Peyer's patch (tissue), 4 donors: ENCODE results near the gene TMSB15B. TPM values are rescaled to one million over a fixed set of nuclear protein-coding genes. Genes with fewer than 3 reads are reported as not detected.
"Not testable (repeated sequence)": the region's sequence is repeated elsewhere in the genome, so short reads cannot be mapped to it uniquely, and the experiment has no call there.

Experiments
- DNase-seq, 3 donors: peaks; one replicate each; pipeline ENCODE4 v3.0.0-alpha.2; 2017 to 2019
- H3K27ac ChIP-seq, 4 donors: fragments of 200-600 bp; sonication (generic); one replicate each; pipeline ENCODE4 v1.5.1; 2016 to 2019
- H3K27me3 ChIP-seq, 2 donors: fragments of 200-600 bp; sonication (generic); one replicate each; pipeline ENCODE4 v1.5.1; 2019
- H3K36me3 ChIP-seq, 3 donors: fragments of 200-600 bp; sonication (generic); one replicate each; pipeline ENCODE4 v1.5.1; 2016 to 2019
- H3K4me1 ChIP-seq, 4 donors: fragments of 200-600 bp; sonication (generic); one replicate each; pipeline ENCODE4 v1.5.1; 2016 to 2019
- H3K4me3 ChIP-seq, 4 donors: fragments of 200-600 bp; sonication (generic); 1 replicate in 3 of 4; 2 replicates in 1 of 4; pipeline ENCODE4 v1.5.1; 2016 to 2019; ENCODE audit warnings: mild to moderate bottlenecking in 1 of 4
- H3K9me3 ChIP-seq, 4 donors: fragments of 200-600 bp; sonication (generic); one replicate each; pipeline ENCODE4 v1.5.1; 2016 to 2019; ENCODE audit warnings: mild to moderate bottlenecking in 1 of 4
- POLR2A ChIP-seq, 2 donors: fragments of 450-650 bp; IDR thresholded peaks; one replicate each; pipeline ENCODE4 v1.5.1; 2017; ENCODE audit warnings: antibody characterized with exemption in 2 of 2, mild to moderate bottlenecking in 2 of 2, moderate library complexity in 2 of 2
- total RNA-seq, 4 donors: library from RNA; depleted of rRNA; stranded (reverse); fragments of >200 nt; gene quantifications; one replicate each; pipeline ENCODE4 v1.1.0, GENCODE V29; 2016
- TF ChIP-seq, protein P1 (sequence below), 6 experiments: fragments of 450-650 bp in 4 of 6; fragments of 200-600 bp in 2 of 6; sonication (generic) in 1 of 6; IDR thresholded peaks; one replicate each; pipeline ENCODE4 v1.5.1; 2017 to 2019; ENCODE audit warnings: antibody characterized with exemption in 6 of 6, mild to moderate bottlenecking in 3 of 6, moderate library complexity in 1 of 6

The TMSB15B gene
- total RNA-seq, 4 donors from 2014 or later = 0.54 to 9.1 (median 1.0) TPM; not detected in 1

DNA sequence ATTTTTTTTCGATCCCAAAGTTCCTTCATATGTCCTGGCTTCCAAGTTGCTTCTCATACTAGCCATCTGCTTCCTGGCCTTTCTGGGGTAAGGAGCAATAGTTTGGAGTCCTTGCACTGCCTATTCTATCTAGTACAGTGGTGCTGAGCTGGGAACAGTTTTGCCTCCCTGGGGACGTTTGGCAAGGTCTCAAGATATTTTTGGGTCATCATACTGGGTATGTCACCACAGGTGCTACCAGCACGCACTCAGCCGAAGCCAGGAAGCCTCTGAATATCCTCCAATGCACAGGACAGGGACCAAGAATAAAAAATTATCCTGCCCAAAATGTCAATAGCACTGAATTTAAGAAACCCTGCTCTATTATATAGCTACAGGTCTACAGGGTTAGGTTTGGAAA lies 35.4 kb upstream of the TMSB15B start:
- H3K4me1 ChIP-seq = no peaks in the 10 kb centered on the region
- no peaks in the 10 kb centered on the region for H3K36me3 ChIP-seq
- H3K4me3 ChIP-seq = no peak overlapping the region
- no peak for DNase-seq
- no peak overlapping the region for H3K27ac ChIP-seq
- no peaks in the 10 kb centered on the region for H3K9me3 ChIP-seq
- no peaks in the 10 kb centered on the region for H3K27me3 ChIP-seq
- TF ChIP-seq POLR2A (IDR thresholded peaks at IDR 0.05) = no peak
- TF ChIP-seq, protein P1, sequence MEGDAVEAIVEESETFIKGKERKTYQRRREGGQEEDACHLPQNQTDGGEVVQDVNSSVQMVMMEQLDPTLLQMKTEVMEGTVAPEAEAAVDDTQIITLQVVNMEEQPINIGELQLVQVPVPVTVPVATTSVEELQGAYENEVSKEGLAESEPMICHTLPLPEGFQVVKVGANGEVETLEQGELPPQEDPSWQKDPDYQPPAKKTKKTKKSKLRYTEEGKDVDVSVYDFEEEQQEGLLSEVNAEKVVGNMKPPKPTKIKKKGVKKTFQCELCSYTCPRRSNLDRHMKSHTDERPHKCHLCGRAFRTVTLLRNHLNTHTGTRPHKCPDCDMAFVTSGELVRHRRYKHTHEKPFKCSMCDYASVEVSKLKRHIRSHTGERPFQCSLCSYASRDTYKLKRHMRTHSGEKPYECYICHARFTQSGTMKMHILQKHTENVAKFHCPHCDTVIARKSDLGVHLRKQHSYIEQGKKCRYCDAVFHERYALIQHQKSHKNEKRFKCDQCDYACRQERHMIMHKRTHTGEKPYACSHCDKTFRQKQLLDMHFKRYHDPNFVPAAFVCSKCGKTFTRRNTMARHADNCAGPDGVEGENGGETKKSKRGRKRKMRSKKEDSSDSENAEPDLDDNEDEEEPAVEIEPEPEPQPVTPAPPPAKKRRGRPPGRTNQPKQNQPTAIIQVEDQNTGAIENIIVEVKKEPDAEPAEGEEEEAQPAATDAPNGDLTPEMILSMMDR (IDR thresholded peaks at IDR 0.05) = no peak

DNA sequence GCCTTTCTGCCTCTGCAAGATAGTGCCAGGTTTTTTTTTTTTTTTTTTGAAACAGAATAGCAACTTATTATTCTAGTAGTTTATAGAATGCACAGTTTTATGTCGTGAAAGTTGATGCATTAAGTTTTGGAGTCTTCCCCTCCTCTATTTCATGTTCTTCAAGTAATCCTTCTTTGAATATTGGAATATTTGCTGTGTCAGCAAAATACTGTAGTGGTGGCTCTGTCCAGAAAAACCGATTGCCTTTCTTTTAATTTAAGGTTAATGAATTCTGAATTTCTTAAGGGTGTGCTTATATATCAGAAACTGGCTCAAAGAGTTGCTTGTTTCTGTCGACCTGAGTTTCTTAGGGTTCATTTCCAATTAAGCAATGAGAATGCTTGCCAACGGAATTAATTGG lies 34.8 kb upstream of the TMSB15B start:
- TF ChIP-seq POLR2A (IDR thresholded peaks at IDR 0.05) = no peak
- TF ChIP-seq, protein P1 (IDR thresholded peaks at IDR 0.05) = no peak
- H3K27me3 ChIP-seq = no peaks in the 10 kb centered on the region
- no peaks in the 10 kb centered on the region for H3K9me3 ChIP-seq
- no peak overlapping the region for H3K27ac ChIP-seq
- DNase-seq = no peak
- no peaks in the 10 kb centered on the region for H3K4me1 ChIP-seq
- no peaks in the 10 kb centered on the region for H3K36me3 ChIP-seq
- no peak overlapping the region for H3K4me3 ChIP-seq

DNA sequence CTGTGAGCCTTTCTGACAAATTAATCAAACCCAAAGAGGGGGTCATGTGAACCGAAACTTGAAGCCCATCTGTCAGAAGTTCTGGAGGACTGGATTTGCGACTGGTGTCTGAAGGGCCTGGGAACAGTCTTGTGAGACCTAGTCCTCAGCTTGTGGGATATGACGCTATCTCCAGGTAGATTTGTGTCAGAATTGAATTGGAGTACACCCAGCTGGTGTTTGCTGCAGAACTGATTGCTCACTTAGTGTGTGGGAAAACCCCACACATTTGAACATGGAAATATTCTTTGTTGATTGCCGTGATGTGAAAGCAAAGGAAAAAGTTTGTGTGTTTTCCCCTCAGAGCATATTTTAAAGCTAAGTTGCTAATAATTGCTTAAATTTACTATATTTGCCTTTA lies 30.3 kb upstream of the TMSB15B start:
- TF ChIP-seq, protein P1 (IDR thresholded peaks at IDR 0.05) = no peak
- no peak for TF ChIP-seq POLR2A (IDR thresholded peaks at IDR 0.05)
- no peak overlapping the region for H3K4me3 ChIP-seq
- no peaks in the 10 kb centered on the region for H3K9me3 ChIP-seq
- H3K27ac ChIP-seq = no peak overlapping the region
- no peaks in the 10 kb centered on the region for H3K4me1 ChIP-seq
- DNase-seq = no peak
- no peaks in the 10 kb centered on the region for H3K36me3 ChIP-seq
- no peaks in the 10 kb centered on the region for H3K27me3 ChIP-seq

DNA sequence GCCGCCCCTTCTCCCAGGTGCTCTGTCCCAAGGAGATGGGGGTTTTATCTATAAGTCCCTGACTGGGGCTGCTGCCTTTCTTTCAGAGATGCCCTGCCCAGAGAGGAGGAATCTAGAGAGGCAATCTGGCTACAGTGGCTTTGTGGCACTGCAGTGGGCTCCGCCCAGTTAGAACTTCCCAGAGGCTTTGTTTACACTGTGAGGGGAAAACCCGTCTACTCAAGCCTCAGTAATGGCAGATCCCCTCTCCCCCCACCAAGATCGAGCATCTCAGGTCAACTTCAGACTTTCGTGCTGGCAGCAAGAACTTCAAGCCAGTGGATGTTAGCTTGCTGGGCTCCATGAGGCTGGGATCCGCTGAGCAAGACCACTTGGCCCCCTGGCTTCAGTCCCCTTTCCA lies 22.2 kb upstream of the TMSB15B start:
- not testable (repeated sequence) for H3K4me1 ChIP-seq, H3K27me3 ChIP-seq, H3K4me3 ChIP-seq, H3K9me3 ChIP-seq, DNase-seq, H3K27ac ChIP-seq, H3K36me3 ChIP-seq

DNA sequence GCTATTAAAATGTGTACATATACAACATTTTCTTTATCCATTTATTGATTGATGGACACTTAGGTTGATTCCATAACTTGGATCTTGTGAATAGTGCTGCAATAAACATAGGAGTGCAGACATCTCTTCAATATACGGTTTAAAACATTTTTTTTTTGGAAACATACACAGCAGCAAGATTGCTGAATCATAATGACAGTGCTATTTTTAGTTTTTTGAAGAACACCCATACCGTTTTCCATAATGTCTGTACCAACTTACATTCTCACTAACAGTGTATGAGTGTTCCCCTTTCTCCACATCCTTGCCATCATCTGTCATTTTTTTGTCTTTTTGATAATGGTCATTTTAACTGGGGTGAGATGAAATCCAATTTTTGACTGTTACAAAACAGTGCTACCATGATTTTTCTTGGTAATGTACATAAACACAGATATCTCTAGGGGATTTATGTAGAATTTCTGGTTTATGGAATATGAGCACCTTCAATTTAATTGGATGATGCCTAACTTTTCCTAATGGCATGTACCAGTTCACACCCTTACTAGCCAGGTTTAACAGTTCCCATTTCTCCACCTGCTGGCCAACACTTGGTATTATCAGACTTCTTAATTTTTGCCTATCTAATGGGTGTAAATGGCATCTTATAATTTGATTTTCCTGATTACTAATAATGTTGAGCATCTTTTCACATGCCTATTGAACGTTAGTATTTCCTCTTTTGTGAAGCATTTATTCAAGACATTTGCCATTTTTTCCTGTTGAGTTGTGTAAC lies 21.0 kb upstream of the TMSB15B start:
- Histone ChIP-seq H3K36me3 (no peaks in the 10 kb centered on the region), H3K27ac (no peak overlapping the region), H3K4me1 (no peaks in the 10 kb centered on the region), H3K4me3 (no peak overlapping the region), H3K27me3 (no peaks in the 10 kb centered on the region), H3K9me3 (no peaks in the 10 kb centered on the region)
- no peak for TF ChIP-seq POLR2A (IDR thresholded peaks at IDR 0.05)
- TF ChIP-seq, protein P1 (IDR thresholded peaks at IDR 0.05) = peak; percentile 21 to 62 (median 43)
- DNase-seq = no peak

DNA sequence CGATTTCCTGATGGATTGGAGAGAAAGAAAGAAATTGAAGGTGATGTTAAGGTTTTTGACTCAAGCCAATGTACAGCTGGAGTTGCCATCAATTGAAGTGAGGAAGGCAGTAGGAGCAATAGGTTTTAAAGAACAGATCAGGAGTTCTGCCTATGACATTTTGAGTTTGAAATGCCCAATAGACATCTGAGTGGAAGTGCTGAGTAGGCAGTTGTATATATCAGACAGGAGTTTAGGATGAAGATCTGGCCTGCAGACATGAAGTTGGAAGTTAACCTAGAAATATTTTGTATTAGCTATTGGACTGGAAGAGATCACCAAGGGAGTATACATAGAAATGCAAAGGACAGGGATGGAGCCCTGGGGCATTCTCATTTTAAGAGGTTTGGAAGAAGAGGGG lies 12.9 kb upstream of the TMSB15B start:
- Histone ChIP-seq H3K27ac (no peak overlapping the region), H3K4me3 (no peak overlapping the region), H3K9me3 (no peaks in the 10 kb centered on the region), H3K27me3 (no peaks in the 10 kb centered on the region), H3K4me1 (no peaks in the 10 kb centered on the region), H3K36me3 (no peaks in the 10 kb centered on the region)
- no peak for DNase-seq
- TF ChIP-seq, protein P1 (IDR thresholded peaks at IDR 0.05) = no peak
- TF ChIP-seq POLR2A (IDR thresholded peaks at IDR 0.05) = no peak
